Esophagus mucosa (tissue), 1 donor: ENCODE measurements around the gene ANKHD1. TPM values are rescaled to one million over a fixed set of nuclear protein-coding genes. Genes with fewer than 3 reads are reported as not detected.

Experiments used
- ATAC-seq: fragments of 200-7000 bp; cut with Tn5 transposase; one replicate; pipeline ENCODE4 v1.9.1; 2020
- total RNA-seq: library from RNA; stranded (reverse); gene quantifications from one replicate; pipeline ENCODE4 v1.2.4, GENCODE V29; 2023
- donor health status: DM: yes; HTN: yes; CAD: no.

The ANKHD1 gene
- 73.1 TPM for total RNA-seq

- peak; percentile 91 for ATAC-seq
Measured at GRCh38 chr5:140401362-140402257, at the start of gene ANKHD1. Gene ANKHD1 (plus strand): TSS chr5:140401833. CDS start chr5:140401968, 135 bp downstream.

GRCh38 chr5:140355546-140355945 lies 46.1 kb upstream of the ANKHD1 start:
- no peak for ATAC-seq

- peak; percentile 5 for ATAC-seq
Measured at GRCh38 chr5:140356853-140357725, 44.5 kb upstream of the ANKHD1 start.

GRCh38 chr5:140357726-140358093 lies 43.9 kb upstream of the ANKHD1 start:
- ATAC-seq: peak; percentile 93

GRCh38 chr5:140358738-140359310 lies 42.8 kb upstream of the ANKHD1 start:
- no peak for ATAC-seq

- ATAC-seq: no peak
Measured at GRCh38 chr5:140360101-140360500, 41.5 kb upstream of the ANKHD1 start, which contains the start of gene SLC4A9. Gene SLC4A9 (plus strand): TSS chr5:140360194. CDS start chr5:140360237, 43 bp downstream.

GRCh38 chr5:140360681-140361479 lies 40.8 kb upstream of the ANKHD1 start:
- ATAC-seq: no peak

GRCh38 chr5:140361901-140362300 lies 39.7 kb upstream of the ANKHD1 start:
- ATAC-seq: no peak

- no peak for ATAC-seq
Measured at GRCh38 chr5:140362311-140362710, 39.3 kb upstream of the ANKHD1 start.

- ATAC-seq: peak; percentile 79
Measured at GRCh38 chr5:140362875-140363630, 38.6 kb upstream of the ANKHD1 start.

- ATAC-seq: no peak
Measured at GRCh38 chr5:140363631-140364471, 37.8 kb upstream of the ANKHD1 start.

GRCh38 chr5:140364472-140364765 lies 37.2 kb upstream of the ANKHD1 start:
- ATAC-seq: no peak

GRCh38 chr5:140365282-140365681 lies 36.4 kb upstream of the ANKHD1 start:
- no peak for ATAC-seq

GRCh38 chr5:140365941-140366340 lies 35.7 kb upstream of the ANKHD1 start:
- no peak for ATAC-seq

GRCh38 chr5:140366589-140367255 lies 34.9 kb upstream of the ANKHD1 start:
- ATAC-seq: peak; percentile 41

GRCh38 chr5:140367256-140368013 lies 34.2 kb upstream of the ANKHD1 start:
- ATAC-seq: peak; percentile 27

GRCh38 chr5:140371356-140372151 lies 30.1 kb upstream of the ANKHD1 start:
- ATAC-seq: no peak

- ATAC-seq: peak; percentile 54
Measured at GRCh38 chr5:140372971-140373487, 28.6 kb upstream of the ANKHD1 start.
